ENCODE measurements around the gene UBQLN2.
A peak's percentile ranks its signal among the peaks of the same experiment; 100 is the strongest.
"Not testable (repeated sequence)": the region's sequence is repeated elsewhere in the genome, so short reads cannot be mapped to it uniquely, and the experiment has no call there.

UBQLN2 gene

GRCh38 chrX:56563231-56564161 lies at the start of gene UBQLN2:
Gene UBQLN2, plus strand, starts transcription at chrX:56563627. Its CDS starts 247 bp downstream, at chrX:56563874.
- TF ChIP-seq CTCF (conservative IDR thresholded peaks at IDR 0.05; ENCODE audit: low read depth, low read length) = peak; percentile 51
- peak; percentile 83 for DNase-seq (ENCODE audit: low read depth)
- H3K4me3 ChIP-seq (ENCODE audit: low read depth, low read length) = peak within 1 kb of the TSS; percentile 78

GRCh38 chrX:56519642-56520041 lies 43.8 kb upstream of the UBQLN2 start:
- no peak overlapping the region for H3K4me3 ChIP-seq (ENCODE audit: low read depth, low read length)
- no peak for TF ChIP-seq CTCF (conservative IDR thresholded peaks at IDR 0.05; ENCODE audit: low read depth, low read length)
- no peak for DNase-seq (ENCODE audit: low read depth)

GRCh38 chrX:56529482-56530007 lies 33.9 kb upstream of the UBQLN2 start:
- H3K4me3 ChIP-seq (ENCODE audit: low read depth, low read length); DNase-seq (ENCODE audit: low read depth): not testable (repeated sequence)

- no peak for TF ChIP-seq CTCF (conservative IDR thresholded peaks at IDR 0.05; ENCODE audit: low read depth, low read length)
- DNase-seq (ENCODE audit: low read depth) = no peak
- no peak overlapping the region for H3K4me3 ChIP-seq (ENCODE audit: low read depth, low read length)
These were observed 33.4 kb upstream of the UBQLN2 start for GRCh38 chrX:56530011-56530410.

- H3K4me3 ChIP-seq (ENCODE audit: low read depth, low read length) = no peak overlapping the region
- no peak for TF ChIP-seq CTCF (conservative IDR thresholded peaks at IDR 0.05; ENCODE audit: low read depth, low read length)
- DNase-seq (ENCODE audit: low read depth) = no peak
These were observed 12.8 kb upstream of the UBQLN2 start for GRCh38 chrX:56550667-56551066.

GRCh38 chrX:56554870-56555269 lies 8.6 kb upstream of the UBQLN2 start:
- no peak for TF ChIP-seq CTCF (conservative IDR thresholded peaks at IDR 0.05; ENCODE audit: low read depth, low read length)
- no peak for DNase-seq (ENCODE audit: low read depth)
- H3K4me3 ChIP-seq (ENCODE audit: low read depth, low read length) = no peak overlapping the region

- no peak for TF ChIP-seq CTCF (conservative IDR thresholded peaks at IDR 0.05; ENCODE audit: low read depth, low read length)
- H3K4me3 ChIP-seq (ENCODE audit: low read depth, low read length) = no peak overlapping the region
- no peak for DNase-seq (ENCODE audit: low read depth)
These were observed 6.0 kb upstream of the UBQLN2 start for GRCh38 chrX:56557376-56557929.

Data from choroid plexus epithelial cell (primary cell).